SU-DHL-6 (cell line): ENCODE results near the gene CIT.
A peak's percentile ranks its signal among the peaks of the same experiment; 100 is the strongest.

Experiments used
- H2AFZ ChIP-seq: fragments of 200-600 bp; sonication (generic); 2 replicates; pipeline ENCODE4 v1.6.1; 2014; ENCODE audit warnings: low read depth, mild to moderate bottlenecking, moderate library complexity, mixed read lengths, antibody characterized with exemption, low read length; ENCODE audit not compliant: severe bottlenecking
- H3F3A ChIP-seq: fragments of 200-600 bp; shearing (Covaris generic); 2 replicates; pipeline ENCODE4 v1.6.0; 2016; ENCODE audit warnings: antibody characterized with exemption, mild to moderate bottlenecking; ENCODE audit not compliant: insufficient read depth
- H3K27ac ChIP-seq: fragments of 200-600 bp; sonication (generic); 2 replicates; pipeline ENCODE4 v1.5.1; 2016; ENCODE audit warnings: low read depth, mild to moderate bottlenecking, low read length, moderate library complexity, mixed read lengths
- H3K27me3 ChIP-seq: fragments of 200-600 bp; sonication (generic), shearing (Covaris generic); 2 replicates; pipeline ENCODE4 v1.6.0; 2014; ENCODE audit warnings: mild to moderate bottlenecking, low read length
- H3K36me3 ChIP-seq: fragments of 200-600 bp; sonication (generic); 2 replicates; pipeline ENCODE4 v1.6.1; 2014; ENCODE audit warnings: mild to moderate bottlenecking, low read length, mixed read lengths
- H3K4me2 ChIP-seq: fragments of 300-600, 200-600 bp; shearing (Covaris generic), sonication (generic); 2 replicates; pipeline ENCODE4 v1.6.0; 2014; ENCODE audit warnings: low read length, low read depth, mild to moderate bottlenecking; ENCODE audit not compliant: poor library complexity, severe bottlenecking
- H3K4me3 ChIP-seq: fragments of 200-600 bp; sonication (generic); 2 replicates; pipeline ENCODE4 v1.5.1; 2014; ENCODE audit warnings: antibody characterized with exemption, low read length, mild to moderate bottlenecking, mixed read lengths; ENCODE audit not compliant: insufficient read depth, poor library complexity, severe bottlenecking
- H3K79me2 ChIP-seq: fragments of 200-600 bp; sonication (generic); 2 replicates; pipeline ENCODE4 v1.6.1; 2014; ENCODE audit warnings: mild to moderate bottlenecking, low read length, moderate library complexity; ENCODE audit not compliant: insufficient read depth
- H3K9ac ChIP-seq: fragments of 200-600 bp; sonication (generic); 2 replicates; pipeline ENCODE4 v1.7.0; 2014; ENCODE audit warnings: mild to moderate bottlenecking, low read length
- H3K9me2 ChIP-seq: fragments of 200-600 bp; sonication (generic); replicated peaks from 2 replicates; pipeline ENCODE4 v1.6.1; 2014; ENCODE audit warnings: low read length; ENCODE audit not compliant: insufficient read depth
- H3K9me3 ChIP-seq: fragments of 200-600 bp; sonication (generic); 2 replicates; pipeline ENCODE4 v1.6.1; 2014; ENCODE audit warnings: low read length, mixed read lengths; ENCODE audit not compliant: insufficient read depth
- H4K20me1 ChIP-seq: fragments of 200-600 bp; sonication (generic); 2 replicates; pipeline ENCODE4 v1.6.1; 2014; ENCODE audit warnings: low read depth, mild to moderate bottlenecking, antibody characterized with exemption, low read length, moderate library complexity, mixed read lengths
- CTCF ChIP-seq: fragments of 200-600 bp; sonication (generic); IDR thresholded peaks from one replicate; pipeline ENCODE4 v1.5.1; 2017; ENCODE audit warnings: antibody characterized with exemption, mild to moderate bottlenecking, low read length, moderate library complexity; ENCODE audit not compliant: insufficient read depth, poor library complexity, severe bottlenecking
- EZH2phosphoT487 ChIP-seq: fragments of 200-600 bp; sonication (generic), shearing (Covaris generic); conservative IDR thresholded peaks from 2 replicates; pipeline ENCODE4 v1.6.1; 2018; ENCODE audit warnings: mild to moderate bottlenecking, antibody characterized with exemption, low read length, moderate library complexity, mixed read lengths

CIT gene

GRCh38 chr12:119666900-119667576, 210.1 kb downstream of the CIT start:
- TF ChIP-seq EZH2phosphoT487 (no peak), CTCF (no peak)
- H3K4me3 ChIP-seq = peak overlapping the region; percentile 55
- peaks cover 39% of the 10 kb centered on the region for H3K79me2 ChIP-seq
- H2AFZ ChIP-seq = peak overlapping the region; percentile 89
- no peaks in the 10 kb centered on the region for H3K27me3 ChIP-seq
- H3K9me2 ChIP-seq = no peaks in the 10 kb centered on the region
- no peaks in the 10 kb centered on the region for H4K20me1 ChIP-seq
- peaks cover 4% of the 10 kb centered on the region; the same call in 1 of the 2 replicates for H3K36me3 ChIP-seq
- H3K9me3 ChIP-seq = no peaks in the 10 kb centered on the region
- peak overlapping the region; percentile 98 for H3K27ac ChIP-seq
- peak overlapping the region; percentile 97 for H3K4me2 ChIP-seq
- peaks cover 16% of the 10 kb centered on the region for H3F3A ChIP-seq
- H3K9ac ChIP-seq = peak overlapping the region; percentile 61

DNA sequence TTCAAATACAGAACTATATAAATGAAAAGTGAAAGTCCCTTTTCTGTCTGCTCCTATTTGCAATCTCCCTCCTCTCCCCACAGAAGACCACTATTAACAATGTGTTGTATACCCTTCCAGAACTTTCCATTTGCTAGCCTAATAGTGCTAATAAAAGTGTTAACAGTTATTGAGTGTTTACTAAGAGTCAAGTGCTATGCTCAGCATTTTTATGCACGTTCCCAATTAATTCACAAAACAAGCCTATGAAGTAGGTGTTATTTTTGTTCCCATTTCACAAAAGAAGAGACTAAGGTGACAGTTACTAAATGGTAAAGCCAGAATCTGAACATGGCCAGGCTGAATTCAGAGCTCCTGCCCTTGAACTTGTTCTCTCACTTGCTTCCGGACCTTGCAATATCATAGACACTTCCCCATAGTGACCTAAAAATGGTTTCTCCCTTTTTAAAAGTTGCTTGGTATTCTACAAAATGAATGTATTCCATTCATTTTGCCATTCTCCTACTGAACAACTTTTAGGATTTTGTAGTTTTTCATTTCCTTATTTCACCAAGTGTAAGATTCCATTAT, 210.8 kb downstream of the CIT start:
- Histone ChIP-seq H3K9ac (peak overlapping the region; percentile 61), H3K4me3 (peak overlapping the region; percentile 55), H3K4me2 (peak overlapping the region; percentile 97), H3K27me3 (no peaks in the 10 kb centered on the region), H3K79me2 (peaks cover 32% of the 10 kb centered on the region), H3K36me3 (no peaks in the 10 kb centered on the region), H2AFZ (peak overlapping the region; percentile 89), H3K9me2 (no peaks in the 10 kb centered on the region), H3K9me3 (no peaks in the 10 kb centered on the region), H3K27ac (peak overlapping the region; percentile 98), H4K20me1 (no peaks in the 10 kb centered on the region), H3F3A (peaks cover 16% of the 10 kb centered on the region)
- no peak for TF ChIP-seq EZH2phosphoT487
- TF ChIP-seq CTCF = no peak

GRCh38 chr12:119665164-119665929, 211.8 kb downstream of the CIT start:
- H3K27ac ChIP-seq = peak overlapping the region; percentile 98

More at GRCh38 chr12:119665164-119665929, 211.8 kb downstream of the CIT start:
- TF ChIP-seq EZH2phosphoT487 = no peak
- no peak for TF ChIP-seq CTCF
- no peaks in the 10 kb centered on the region for H3K9me2 ChIP-seq
- no peak overlapping the region for H3K4me3 ChIP-seq
- peak overlapping the region; percentile 97 for H3K4me2 ChIP-seq
- H3K27me3 ChIP-seq = no peaks in the 10 kb centered on the region
- H2AFZ ChIP-seq = peak overlapping the region; percentile 89
- no peaks in the 10 kb centered on the region for H3K36me3 ChIP-seq
- peaks cover 22% of the 10 kb centered on the region for H3K79me2 ChIP-seq
- peaks cover 16% of the 10 kb centered on the region for H3F3A ChIP-seq
- no peaks in the 10 kb centered on the region for H3K9me3 ChIP-seq
- peak overlapping the region; percentile 61 for H3K9ac ChIP-seq
- no peaks in the 10 kb centered on the region for H4K20me1 ChIP-seq
